Measurements from ENCODE around the gene THAP4. TPM values are rescaled to one million over a fixed set of nuclear protein-coding genes. Genes with fewer than 3 reads are reported as not detected.

THAP4 gene
- total and polyA plus RNA-seq, 2 of the 13 experiments (the other 11 are each of a cell fraction or from before 2014, with no cell fraction given), result 59.7 to 75.7 TPM

GRCh38 chr2:241559323-241560161 is 77.4 kb downstream of the THAP4 start (continued):
- TF ChIP-seq CTCF (CRISPR knock-in tag; IDR thresholded peaks at IDR 0.05), result peak; percentile 5; the same call in 1 of the 2 replicates
- TF ChIP-seq GLI4 (CRISPR knock-in tag; IDR thresholded peaks at IDR 0.05; ENCODE audit: borderline replicate concordance), result no peak
- no peak for TF ChIP-seq ZNF644 (CRISPR knock-in tag; IDR thresholded peaks at IDR 0.05; ENCODE audit: low read depth)
- TF ChIP-seq SP5 (CRISPR knock-in tag; IDR thresholded peaks at IDR 0.05; ENCODE audit: borderline replicate concordance, low read depth), result no peak
- TF ChIP-seq JUNB (CRISPR knock-in tag; IDR thresholded peaks at IDR 0.05; ENCODE audit: borderline replicate concordance), result no peak
- TF ChIP-seq TAF15 (IDR thresholded peaks at IDR 0.05; ENCODE audit: low read depth, low read length, poor library complexity, severe bottlenecking), result no peak
- TF ChIP-seq RAD21 (CRISPR knock-in tag; IDR thresholded peaks at IDR 0.05), result peak; percentile 30; the same call in 1 of the 2 replicates
- 0 out of 2 replicates have a peak, but pooled peaks have one; percentile 72 for TF ChIP-seq ZNF597 (CRISPR knock-in tag; IDR thresholded peaks at IDR 0.05)
- TF ChIP-seq ZNF605 (CRISPR knock-in tag; IDR thresholded peaks at IDR 0.05), result no peak; the same call in 1 of the 2 replicates
- TF ChIP-seq ZNF10 (CRISPR knock-in tag; IDR thresholded peaks at IDR 0.05; ENCODE audit: borderline replicate concordance, low read depth), result no peak
- no peak for TF ChIP-seq ELF4 (CRISPR knock-in tag; IDR thresholded peaks at IDR 0.05; ENCODE audit: borderline replicate concordance)
- TF ChIP-seq ZNF331 (CRISPR knock-in tag; IDR thresholded peaks at IDR 0.05), result peak; percentile 53
- peak; percentile 86 for TF ChIP-seq BORCS8-MEF2B (CRISPR knock-in tag; IDR thresholded peaks at IDR 0.05)
- no peak for TF ChIP-seq GPBP1L1 (CRISPR knock-in tag; IDR thresholded peaks at IDR 0.05)
- peak; percentile 77 for TF ChIP-seq RBFOX2 (IDR thresholded peaks at IDR 0.05; ENCODE audit: low read depth, low read length)
- no peak for TF ChIP-seq ZNF543 (CRISPR knock-in tag; IDR thresholded peaks at IDR 0.05)
- no peak for TF ChIP-seq GATA4 (IDR thresholded peaks at IDR 0.05; ENCODE audit: borderline replicate concordance, low read depth)
- TF ChIP-seq PREB (CRISPR knock-in tag; IDR thresholded peaks at IDR 0.05), result 0 out of 2 replicates have a peak, but pooled peaks have one; percentile 54
- peak; percentile 13; the same call in 1 of the 2 replicates for TF ChIP-seq ZNF44 (CRISPR knock-in tag; IDR thresholded peaks at IDR 0.05)
- no peak for TF ChIP-seq HMG20A (CRISPR knock-in tag; IDR thresholded peaks at IDR 0.05; ENCODE audit: borderline replicate concordance)
- TF ChIP-seq FOXP1 (IDR thresholded peaks at IDR 0.05), result no peak
- TF ChIP-seq FOXP1 (CRISPR knock-in tag; IDR thresholded peaks at IDR 0.05), result no peak
- TF ChIP-seq SIN3B (IDR thresholded peaks at IDR 0.05; ENCODE audit: low read length), result no peak
- no peak for TF ChIP-seq ELK4 (CRISPR knock-in tag; IDR thresholded peaks at IDR 0.05; ENCODE audit: borderline replicate concordance)
- no peak for TF ChIP-seq ZNF451 (CRISPR knock-in tag; IDR thresholded peaks at IDR 0.05)
